GM19468 (cell line): ENCODE data around the gene GMEB2.

Experiments
- ATAC-seq: cut with Tn5 transposase; IDR thresholded peaks from one replicate; pipeline ENCODE4 v1.9.1; 2021; ENCODE audit warnings: mild to moderate bottlenecking, moderate library complexity, moderate number of reproducible peaks; ENCODE audit not compliant: unreplicated experiment; ENCODE audit errors: extremely low read depth

Gene GMEB2

GRCh38 chr20:63591786-63592355 is 35.0 kb downstream of the GMEB2 start:
- no peak for ATAC-seq

DNA sequence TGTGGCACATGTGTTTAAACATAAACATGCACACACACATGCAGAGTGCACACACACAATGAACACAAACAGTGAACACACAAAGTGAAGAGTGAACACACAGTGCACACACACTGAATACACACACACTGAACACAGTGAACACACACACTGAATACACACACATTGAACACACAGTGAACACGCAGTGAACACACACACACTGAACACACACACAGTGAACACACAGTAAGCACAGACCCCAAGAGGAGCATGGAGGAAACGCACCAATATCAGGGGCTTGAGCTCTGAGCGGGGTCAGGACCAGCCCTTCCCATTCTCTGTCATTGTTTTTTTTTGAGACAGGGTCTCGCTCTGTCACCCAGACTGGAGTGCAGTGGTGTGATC is 35.8 kb downstream of the GMEB2 start:
- no peak for ATAC-seq

DNA sequence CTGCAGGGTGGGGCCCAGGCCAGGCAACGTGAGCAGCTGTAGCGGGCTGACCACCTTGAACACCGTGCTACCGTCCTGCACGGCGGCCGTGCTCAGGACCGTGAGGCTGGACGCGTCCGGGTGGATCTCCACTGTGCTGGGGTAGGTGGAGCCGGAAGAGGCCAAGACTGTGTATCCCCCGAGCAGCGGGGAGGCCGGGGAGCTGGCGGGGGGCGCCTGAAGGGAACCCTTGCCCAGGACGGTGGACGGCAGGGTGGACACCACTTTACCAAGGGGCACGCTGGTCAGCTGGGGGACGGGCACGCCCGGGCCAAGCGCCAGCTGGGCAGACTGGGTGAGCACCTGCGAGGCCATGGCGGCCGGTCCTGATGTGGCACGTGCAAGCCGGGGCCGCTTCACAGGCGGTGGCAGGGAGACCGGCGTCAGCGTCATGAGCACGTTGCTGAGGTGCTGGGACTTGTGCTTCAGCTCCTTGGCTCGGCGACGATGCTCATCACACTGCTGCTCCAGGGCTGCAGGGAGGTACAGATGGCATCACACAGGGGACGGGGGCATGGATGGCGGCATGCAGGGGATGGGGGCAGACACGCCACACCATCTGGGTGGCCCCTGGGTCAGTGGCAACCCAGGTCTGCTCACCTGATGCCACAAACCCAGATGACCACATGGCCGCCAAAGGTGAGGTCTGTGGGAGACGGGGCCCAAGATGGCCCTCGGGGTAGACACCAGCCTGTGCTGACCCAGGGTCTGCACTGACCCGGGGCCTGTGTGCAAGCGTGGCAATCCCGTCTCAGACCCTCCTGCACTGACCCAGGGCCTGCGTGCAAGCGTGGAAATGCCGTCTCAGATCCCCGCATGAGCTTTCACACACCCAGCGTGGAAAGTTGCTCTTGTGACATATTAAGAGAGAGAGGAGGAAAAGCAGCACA is 36.4 kb downstream of the GMEB2 start:
- no peak for ATAC-seq

GRCh38 chr20:63589261-63590217 is 37.4 kb downstream of the GMEB2 start:
- ATAC-seq: no peak

- no peak for ATAC-seq
These were observed 38.3 kb downstream of the GMEB2 start for GRCh38 chr20:63588641-63589041.

DNA sequence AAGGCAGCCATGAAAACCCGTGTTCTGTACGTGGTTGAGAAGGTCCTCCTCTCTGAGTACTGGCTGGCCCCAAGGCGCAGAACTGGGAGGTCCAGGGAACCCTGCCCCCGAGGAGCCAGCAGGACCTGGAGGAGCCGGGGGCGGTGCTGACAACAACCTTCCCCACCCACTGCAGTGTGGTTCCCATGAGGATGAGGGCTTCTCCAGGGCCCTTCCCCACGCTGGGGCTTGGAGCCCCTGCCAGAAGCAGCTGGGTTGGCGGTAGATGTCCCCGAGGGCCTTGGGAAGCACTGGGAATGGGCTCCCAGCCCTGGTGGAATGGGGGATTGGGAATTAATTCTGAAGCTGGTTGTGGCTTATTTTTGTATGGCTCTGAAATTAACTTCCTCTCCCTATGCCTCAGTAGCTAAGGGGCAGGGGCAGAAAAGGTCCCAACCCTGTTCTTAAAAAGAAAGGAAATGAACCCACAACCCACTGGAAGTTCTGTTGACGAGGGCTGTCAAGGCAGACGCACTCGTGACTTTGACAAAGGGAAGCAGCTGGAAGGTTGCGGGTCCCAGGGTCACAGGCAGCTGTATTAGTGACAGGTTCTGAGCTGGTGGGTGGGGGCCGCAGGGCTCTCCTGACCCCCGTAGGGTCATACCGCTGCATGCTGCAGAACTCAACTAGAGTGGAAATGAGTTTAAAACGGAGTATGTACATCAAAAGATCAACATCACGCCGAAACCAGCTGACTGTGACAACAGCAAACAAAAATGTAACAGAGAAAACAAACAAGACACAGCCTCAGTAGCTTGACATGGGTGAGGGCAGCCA is 38.9 kb downstream of the GMEB2 start:
- no peak for ATAC-seq

DNA sequence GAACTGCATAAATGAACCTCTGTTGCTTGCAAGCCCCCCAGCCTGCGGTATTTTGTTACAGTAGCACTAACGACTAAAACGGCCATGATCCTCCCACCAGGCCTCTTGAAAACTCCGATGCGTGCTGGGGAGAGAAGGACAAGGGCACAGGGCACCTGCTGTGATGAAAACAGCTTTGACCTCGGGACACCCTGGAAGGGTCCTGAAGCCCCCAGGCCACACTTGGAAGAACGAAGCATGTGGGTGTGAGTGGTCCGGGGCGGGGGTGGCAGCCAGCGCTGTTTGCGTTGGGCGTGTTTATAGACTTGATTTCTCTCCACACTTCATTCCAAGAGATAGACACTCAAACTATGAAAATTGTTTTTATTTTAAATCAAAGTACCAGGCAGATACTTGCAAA is 39.6 kb downstream of the GMEB2 start:
- ATAC-seq: no peak

DNA sequence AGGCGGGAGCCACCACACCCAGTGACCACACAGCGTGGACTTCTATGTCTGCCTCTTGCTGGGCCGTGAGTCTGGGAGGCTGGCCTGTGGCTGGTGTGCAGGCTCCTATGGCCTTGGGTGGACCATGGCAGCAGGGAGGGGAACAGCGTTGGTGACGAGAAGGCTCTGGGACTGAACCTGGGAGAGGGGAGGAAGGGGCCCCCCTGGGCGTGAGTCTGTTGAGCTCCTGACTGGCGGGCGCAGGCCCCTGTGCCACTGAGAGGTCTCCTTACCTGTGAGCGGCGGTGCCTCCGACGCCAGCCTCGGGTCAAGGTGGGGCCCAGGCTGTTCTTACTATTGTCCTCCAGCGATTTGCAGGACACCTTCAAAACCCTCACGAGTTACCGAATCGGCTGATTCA is 40.1 kb downstream of the GMEB2 start:
- no peak for ATAC-seq

DNA sequence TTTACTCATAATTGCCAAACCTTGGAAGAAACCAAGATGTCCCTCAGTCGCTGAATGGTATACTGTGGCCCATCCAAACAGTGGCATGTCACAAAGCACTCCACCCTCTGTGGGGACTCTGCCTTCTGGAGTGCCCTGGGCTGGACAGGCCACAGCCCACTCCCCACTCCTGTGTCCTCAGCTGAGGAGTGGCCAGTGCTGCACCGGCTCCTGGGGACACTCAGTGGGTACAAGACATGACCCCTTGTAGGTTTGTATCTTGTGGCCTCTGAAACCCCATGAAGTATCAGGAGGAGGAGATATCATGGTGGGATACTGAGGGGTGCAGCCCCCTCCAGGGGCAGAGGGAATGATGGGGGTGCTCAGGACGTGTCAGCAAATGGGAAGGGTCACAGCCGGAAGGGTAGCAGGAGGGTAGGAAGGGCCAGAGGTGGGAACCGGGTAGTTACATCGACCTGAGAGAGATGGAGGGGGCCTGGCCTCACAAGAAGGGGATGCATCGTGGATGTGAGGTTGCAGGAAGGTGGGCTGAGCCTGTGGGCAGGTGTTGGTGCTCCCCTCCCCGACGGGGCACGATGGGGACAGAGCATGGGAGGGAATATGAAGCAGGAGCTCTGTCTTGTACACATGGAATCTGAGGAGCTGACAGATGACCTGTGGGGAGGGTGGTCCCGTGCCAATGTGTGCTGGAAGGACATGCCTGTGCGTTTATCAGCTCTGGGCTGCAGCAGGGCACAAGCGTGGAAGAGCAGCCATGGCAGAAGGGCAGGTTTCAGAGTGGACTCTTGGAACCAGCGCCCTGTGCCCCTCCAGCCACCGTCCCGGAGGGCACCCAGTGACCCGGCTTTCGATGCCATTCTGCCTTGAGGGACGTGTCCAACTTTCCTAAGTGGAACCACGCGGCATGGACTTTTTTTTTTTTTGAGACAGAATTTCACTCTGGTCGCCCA is 41.0 kb downstream of the GMEB2 start:
- ATAC-seq: no peak

DNA sequence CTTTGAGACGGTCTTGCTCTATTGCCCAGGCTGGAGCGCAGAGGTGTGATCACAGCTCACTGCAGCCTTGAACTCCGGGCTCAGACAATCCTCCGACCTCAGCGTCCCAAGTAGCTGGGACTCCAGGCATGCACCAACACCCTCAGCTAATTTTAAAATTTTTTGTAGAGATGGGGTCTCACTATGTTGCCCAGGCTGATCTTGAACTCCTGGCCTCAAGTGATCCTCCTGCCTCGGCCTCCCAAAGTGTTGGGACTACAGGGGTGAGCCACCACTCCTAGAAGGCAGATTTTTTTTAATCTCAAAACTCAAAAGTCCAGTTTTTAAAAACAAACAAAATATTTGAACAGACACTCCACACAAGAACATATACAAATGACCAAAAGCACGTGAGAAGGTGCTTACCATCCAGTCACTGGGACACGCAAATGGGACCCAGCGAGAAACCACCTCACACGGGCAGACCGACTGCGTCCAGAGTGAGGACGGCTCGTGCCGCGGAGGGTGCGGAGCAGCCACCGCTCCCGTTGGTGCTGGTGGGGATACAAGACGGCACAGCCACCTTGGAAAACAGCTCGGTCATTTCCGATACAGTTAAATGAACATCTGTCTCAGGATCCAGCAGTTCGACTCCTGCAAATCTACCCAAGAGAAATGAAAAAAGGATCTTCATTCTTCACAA is 44.4 kb downstream of the GMEB2 start:
- no peak for ATAC-seq

DNA sequence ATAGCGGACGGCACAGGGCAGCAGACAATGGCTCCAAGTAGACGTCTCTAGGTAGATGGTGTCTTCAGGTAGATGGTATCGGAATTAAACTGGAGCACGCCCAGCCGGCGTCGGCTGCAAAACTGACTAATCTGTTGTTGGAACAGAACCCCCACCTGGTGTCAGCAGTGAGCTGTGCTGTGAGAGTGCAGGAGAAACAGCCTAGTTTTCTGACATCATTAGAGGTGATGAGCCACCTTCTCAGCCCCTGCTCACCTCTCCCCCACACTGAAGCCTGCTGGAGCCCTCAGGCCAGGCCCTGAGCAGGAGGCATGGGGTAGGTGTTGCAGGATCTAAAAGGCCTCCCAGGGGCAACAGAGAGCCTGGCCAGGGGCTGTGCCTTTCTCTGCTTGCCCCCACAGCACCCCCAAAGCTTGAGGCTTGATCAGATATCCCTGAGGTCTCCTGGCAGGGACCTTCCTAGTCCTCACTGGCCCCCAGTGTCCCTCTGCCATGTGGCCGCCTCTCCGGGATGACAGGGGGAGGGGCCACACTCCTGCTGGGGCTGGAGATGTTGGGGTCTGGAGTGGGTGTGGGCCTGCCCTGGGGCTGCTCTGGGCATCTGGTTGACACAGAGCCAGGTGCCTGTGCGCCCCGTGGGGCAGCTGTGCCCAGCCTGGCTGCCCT is 46.0 kb downstream of the GMEB2 start:
- peak; percentile 39 for ATAC-seq

- no peak for ATAC-seq
These were observed 47.7 kb downstream of the GMEB2 start for GRCh38 chr20:63579017-63579694.

GRCh38 chr20:63578224-63579016 is 48.5 kb downstream of the GMEB2 start:
- ATAC-seq: no peak

DNA sequence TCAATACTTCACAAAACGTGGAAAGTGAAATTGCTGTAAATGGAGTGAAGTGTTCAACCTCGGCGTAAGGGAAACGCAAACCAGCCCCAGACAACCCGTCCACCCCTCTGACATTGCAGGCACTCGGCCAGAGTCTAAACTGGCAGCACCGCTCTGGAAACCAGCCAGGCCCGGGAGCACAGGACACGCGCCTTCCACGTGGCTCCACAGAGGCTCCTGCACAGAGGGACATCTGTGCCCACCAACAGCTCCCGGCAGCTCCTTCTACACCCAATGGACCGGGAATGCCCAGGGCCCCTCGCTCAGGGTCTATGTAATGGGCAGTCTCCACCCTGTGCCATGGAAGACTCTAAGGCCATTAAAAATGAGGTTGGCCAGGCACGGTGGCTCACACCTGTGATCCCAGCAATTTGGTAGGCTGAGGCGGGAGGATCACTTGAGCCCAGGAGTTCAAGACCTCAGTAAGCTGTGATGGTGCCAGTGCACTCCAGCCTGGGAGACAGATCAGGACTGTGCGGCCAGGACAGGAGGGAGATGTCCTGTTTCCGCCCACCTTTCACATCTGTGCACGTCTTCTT is 49.5 kb downstream of the GMEB2 start:
- ATAC-seq: no peak

DNA sequence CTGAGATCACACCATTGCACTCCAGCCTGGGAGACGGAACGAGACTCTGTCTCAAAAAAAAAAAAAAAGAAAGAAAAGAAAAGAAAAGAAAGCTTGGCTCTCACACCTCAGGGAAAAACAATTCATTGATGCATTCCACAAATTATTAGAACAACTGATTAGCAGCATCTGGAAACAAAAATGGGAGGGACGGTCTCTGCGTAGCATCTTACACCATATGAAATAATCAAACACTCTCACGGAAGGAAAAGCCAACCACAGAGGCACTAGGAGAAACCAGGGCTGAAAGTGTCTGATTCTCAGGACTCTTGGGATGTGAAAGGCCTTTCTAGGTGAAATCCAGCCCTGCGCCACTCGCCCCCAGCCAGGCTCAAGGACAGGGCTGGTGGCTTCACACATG is 50.6 kb downstream of the GMEB2 start:
- no peak for ATAC-seq
